HCT116 (cell line): ENCODE measurements around the gene ZNF804A. TPM values are rescaled to one million over a fixed set of nuclear protein-coding genes. Genes with fewer than 3 reads are reported as not detected.

Experiments
- ATAC-seq: fragments of 200-7000 bp; cut with Tn5 transposase; 2 replicates; pipeline ENCODE4 v1.9.1; 2020; ENCODE audit warnings: mild to moderate bottlenecking, moderate library complexity
- BruUV-seq: library from RNA; stranded (reverse); fragments of 400-500 nt; replicated peaks from 2 replicates; lab custom pipeline; 2021; lab: Mats Ljungman, UMichigan
- CTCF ChIA-PET: fragments of 300-600 bp; sonication (Branson Sonifier 250); formaldehyde crosslinking; loops from one replicate; lab custom pipeline; 2021; ENCODE audit warnings: antibody characterized with exemption; lab: Charles Lee
- POLR2A ChIA-PET: fragments of 300-600, 350-600 bp; sonication (Branson Sonifier 250); formaldehyde crosslinking; loops from one replicate; lab custom pipeline; 2021; ENCODE audit warnings: antibody characterized with exemption; lab: Charles Lee
- RAD21 ChIA-PET, 2 experiments: fragments of 300-600 bp; sonication (Branson Sonifier 250); formaldehyde crosslinking; loops; one replicate each; lab custom pipeline; 2023; ENCODE audit warnings: low total read pairs in 2 of 2; ENCODE audit not compliant: uncharacterized antibody in 2 of 2, unreplicated experiment in 2 of 2, low non-redundant PET in 1 of 2; lab: Charles Lee
- DNase-seq: peaks from one replicate; pipeline ENCODE4 v3.0.0-alpha.2; 2010; ENCODE audit warnings: low read depth, low spot score
- H2AFZ ChIP-seq: fragments of 200-600 bp; shearing (Covaris generic), sonication (generic); 2 replicates; pipeline ENCODE4 v1.6.1; 2017; ENCODE audit warnings: low read depth, mixed run types, mixed read lengths, antibody characterized with exemption, low read length; ENCODE audit not compliant: poor library complexity, severe bottlenecking
- H3K27ac ChIP-seq: 2 replicates; pipeline ENCODE4 v1.5.1; 2012; ENCODE audit warnings: low read depth, low read length
- H3K27me3 ChIP-seq: fragments of 200-600 bp; sonication (generic); 2 replicates; pipeline ENCODE4 v1.6.1; 2016; ENCODE audit warnings: mixed run types, low read length, mixed read lengths; ENCODE audit not compliant: insufficient read depth
- H3K36me3 ChIP-seq, 2 experiments: fragments of 200-500 bp in 1 of 2; fragments of 200-600 bp in 1 of 2; sonication (Bioruptor generic) in 1 of 2; sonication (generic) in 1 of 2; 2 replicates each; pipeline versions ENCODE4 v1.5.1 to v1.6.1; 2014 to 2016; ENCODE audit warnings: low read length in 2 of 2, inconsistent platforms in 1 of 2, mixed read lengths in 1 of 2, mixed run types in 1 of 2; ENCODE audit not compliant: insufficient read depth in 2 of 2, control insufficient read depth in 1 of 2
- H3K4me1 ChIP-seq, 2 experiments: fragments of 200-600 bp in 1 of 2; sonication (generic) in 1 of 2; 2 replicates each; pipeline versions ENCODE4 v1.5.1 to v1.6.1; 2012 to 2017; ENCODE audit warnings: low read length in 2 of 2, inconsistent platforms in 1 of 2, mild to moderate bottlenecking in 1 of 2, mixed read lengths in 1 of 2, mixed run types in 1 of 2, moderate library complexity in 1 of 2; ENCODE audit not compliant: insufficient read depth in 2 of 2, control insufficient read depth in 1 of 2
- H3K4me2 ChIP-seq: fragments of 200-600 bp; sonication (generic); 2 replicates; pipeline ENCODE4 v1.6.1; 2017; ENCODE audit warnings: mixed run types, low read length, mixed read lengths
- H3K4me3 ChIP-seq, 2 experiments: fragments of 200-600 bp in 1 of 2; sonication (generic) in 1 of 2; replicated peaks in 1 of 2; 2 replicates each; pipeline ENCODE4 v1.5.1; 2011 to 2016; ENCODE audit warnings: low read length in 2 of 2, control low read depth in 1 of 2, low read depth in 1 of 2, mild to moderate bottlenecking in 1 of 2, mixed read lengths in 1 of 2, mixed run types in 1 of 2
- H3K79me2 ChIP-seq: fragments of 200-600 bp; sonication (generic); 2 replicates; pipeline ENCODE4 v1.6.1; 2017; ENCODE audit warnings: mild to moderate bottlenecking, mixed run types, low read length, moderate library complexity, mixed read lengths; ENCODE audit not compliant: insufficient read depth
- H3K9ac ChIP-seq: fragments of 200-600 bp; sonication (generic); 2 replicates; pipeline ENCODE4 v1.6.1; 2016; ENCODE audit warnings: low read length, mixed read lengths
- H3K9me2 ChIP-seq: fragments of 200-600 bp; sonication (generic), shearing (Covaris generic); 2 replicates; pipeline ENCODE4 v1.6.1; 2017; ENCODE audit warnings: mixed run types, mild to moderate bottlenecking, moderate library complexity; ENCODE audit not compliant: insufficient read depth
- H3K9me3 ChIP-seq, 2 experiments: fragments of 200-500 bp in 1 of 2; fragments of 200-600 bp in 1 of 2; sonication (Bioruptor generic) in 1 of 2; sonication (generic) in 1 of 2; 2 replicates each; pipeline ENCODE4 v1.6.1; 2014 to 2017; ENCODE audit warnings: low read length in 2 of 2, mixed read lengths in 2 of 2, inconsistent platforms in 1 of 2, low read depth in 1 of 2, mild to moderate bottlenecking in 1 of 2, mixed run types in 1 of 2, moderate library complexity in 1 of 2; ENCODE audit not compliant: control insufficient read depth in 1 of 2, insufficient read depth in 1 of 2
- H4K20me1 ChIP-seq: fragments of 200-600 bp; sonication (generic), shearing (Covaris generic); 2 replicates; pipeline ENCODE4 v1.6.1; 2017; ENCODE audit warnings: mixed run types, mild to moderate bottlenecking, moderate library complexity; ENCODE audit not compliant: insufficient read depth
- CTCF ChIP-seq, 3 experiments: fragments of 200-600 bp in 1 of 3; sonication (generic) in 1 of 3; IDR thresholded peaks in 2 of 3; conservative IDR thresholded peaks in 1 of 3; 2 replicates each; pipeline ENCODE4 v1.5.1; 2012 to 2017; ENCODE audit warnings: low read depth in 2 of 3, low read length in 2 of 3, antibody characterized with exemption in 1 of 3, borderline replicate concordance in 1 of 3, control low read depth in 1 of 3, mild to moderate bottlenecking in 1 of 3, mixed read lengths in 1 of 3, mixed run types in 1 of 3, moderate library complexity in 1 of 3; ENCODE audit not compliant: insufficient read depth in 1 of 3
- ELF1 ChIP-seq: IDR thresholded peaks from 2 replicates; pipeline ENCODE4 v1.6.1; 2012; ENCODE audit warnings: low read depth, borderline replicate concordance
- EZH2 ChIP-seq: fragments of 200-600 bp; sonication (generic); IDR thresholded peaks from 2 replicates; pipeline ENCODE4 v1.6.1; 2017; ENCODE audit warnings: antibody characterized with exemption, mixed run types
- FOSL1 ChIP-seq: IDR thresholded peaks from 2 replicates; pipeline ENCODE4 v1.6.1; 2012; ENCODE audit warnings: low read depth
- POLR2A ChIP-seq: IDR thresholded peaks from 2 replicates; pipeline ENCODE4 v1.7.0; 2011; ENCODE audit warnings: borderline replicate concordance; ENCODE audit not compliant: insufficient read depth, insufficient read length; ENCODE audit errors: extremely low read depth
- POLR2AphosphoS5 ChIP-seq: IDR thresholded peaks from 2 replicates; pipeline ENCODE4 v1.6.1; 2011; ENCODE audit warnings: mild to moderate bottlenecking, low read depth, low read length, moderate library complexity
- SRF ChIP-seq: IDR thresholded peaks from 2 replicates; pipeline ENCODE4 v1.6.1; 2012; ENCODE audit warnings: low read depth
- ZBTB33 ChIP-seq: IDR thresholded peaks from 2 replicates; pipeline ENCODE4 v1.6.1; 2011; ENCODE audit warnings: mild to moderate bottlenecking, low read length, moderate library complexity; ENCODE audit not compliant: insufficient replicate concordance; ENCODE audit errors: extremely low read depth
- ZNF274 ChIP-seq: fragments of 200-500 bp; sonication (Bioruptor generic); IDR thresholded peaks from 2 replicates; pipeline ENCODE4 v1.6.1; 2014; ENCODE audit warnings: mild to moderate bottlenecking, low read depth, low read length, inconsistent platforms
- intact Hi-C: fragments of 100-400 bp; cut with micrococcal nuclease; formaldehyde crosslinking; loops from 2 replicates; pipeline ENCODE4 v1.10.0; 2022
- total RNA-seq: library from RNA; stranded (reverse); gene quantifications from one replicate; pipeline ENCODE4 v1.2.1, GENCODE V29; 2021; ENCODE audit not compliant: unreplicated experiment
- TF ChIP-seq, protein P1 (sequence below): IDR thresholded peaks from 2 replicates; pipeline ENCODE4 v1.6.1; 2012

ZNF804A gene
- total RNA-seq, 1 experiment from 2014 or later = 0.61 TPM

DNA sequence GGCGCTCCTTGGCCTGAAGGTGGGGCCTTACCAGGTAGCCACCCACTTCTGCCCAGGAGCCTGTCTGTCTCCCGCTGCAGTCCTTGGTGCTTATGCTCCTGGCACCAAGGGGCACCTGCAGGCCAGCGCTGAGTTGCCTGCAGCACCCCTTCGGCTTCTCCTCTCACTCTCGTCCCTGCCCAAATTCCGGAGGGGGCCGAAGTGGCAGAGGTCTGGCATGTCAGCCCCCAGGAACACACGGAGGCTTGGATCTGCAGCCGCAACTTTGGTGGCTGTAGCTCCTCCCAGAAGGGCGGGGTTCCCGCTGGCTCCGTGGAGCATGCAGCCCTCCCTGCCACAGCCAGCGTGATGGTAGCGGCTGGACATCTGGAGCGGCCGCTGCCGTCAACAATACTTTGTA lies 37.7 kb upstream of the ZNF804A start:
- no peaks in the 10 kb centered on the region for H4K20me1 ChIP-seq
- no peak overlapping the region for H3K9ac ChIP-seq
- H3K4me3 ChIP-seq = no peak overlapping the region
- no peaks in the 10 kb centered on the region for H3K79me2 ChIP-seq
- H3K9me3 ChIP-seq = no peaks in the 10 kb centered on the region
- POLR2A ChIA-PET = no interaction called here
- H3K27me3 ChIP-seq = no peaks in the 10 kb centered on the region
- TF ChIP-seq ZBTB33 (no peak), POLR2AphosphoS5 (no peak), FOSL1 (no peak), EZH2 (no peak), SRF (no peak), CTCF (IDR thresholded peaks at IDR 0.05 in 2 of 3, conservative IDR thresholded peaks at IDR 0.05 in 1 of 3; ENCODE audit: borderline replicate concordance in 1 of 3, insufficient read depth in 1 of 3, low read depth in 2 of 3, low read length in 2 of 3) (no peak), ZNF274 (no peak), POLR2A (no peak), ELF1 (no peak)
- TF ChIP-seq, protein P1, sequence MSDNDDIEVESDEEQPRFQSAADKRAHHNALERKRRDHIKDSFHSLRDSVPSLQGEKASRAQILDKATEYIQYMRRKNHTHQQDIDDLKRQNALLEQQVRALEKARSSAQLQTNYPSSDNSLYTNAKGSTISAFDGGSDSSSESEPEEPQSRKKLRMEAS = no peak
- H3K4me2 ChIP-seq = no peak overlapping the region
- RAD21 ChIA-PET = no interaction called here
- H3K4me1 ChIP-seq = no peaks in the 10 kb centered on the region
- H3K36me3 ChIP-seq = no peaks in the 10 kb centered on the region
- CTCF ChIA-PET = no interaction called here
- no peaks in the 10 kb centered on the region for H3K9me2 ChIP-seq
- BruUV-seq = no TSS peak
- intact Hi-C loops = no loop called here
- H2AFZ ChIP-seq = no peak overlapping the region
- DNase-seq = no peak
- ATAC-seq = no peak
- no peak overlapping the region for H3K27ac ChIP-seq
